Gastrocnemius medialis (tissue), 4 donors: ENCODE measurements around the gene S100A8.

Experiments used
- POLR2A ChIP-seq, 2 donors: fragments of 450-650 bp; IDR thresholded peaks; one replicate each; pipeline ENCODE4 v1.6.1; 2017; ENCODE audit warnings: antibody characterized with exemption in 2 of 2, mild to moderate bottlenecking in 2 of 2, moderate library complexity in 2 of 2
- TF ChIP-seq, protein P1 (sequence below), 5 experiments: fragments of 450-650 bp in 3 of 5; fragments of 200-600 bp in 2 of 5; sonication (generic) in 2 of 5; IDR thresholded peaks in 4 of 5; conservative IDR thresholded peaks in 1 of 5; 1 replicate in 4 of 5; 2 replicates in 1 of 5; pipeline ENCODE4 v1.5.1; 2016 to 2019; ENCODE audit warnings: antibody characterized with exemption in 5 of 5, mild to moderate bottlenecking in 3 of 5, moderate library complexity in 3 of 5

DNA sequence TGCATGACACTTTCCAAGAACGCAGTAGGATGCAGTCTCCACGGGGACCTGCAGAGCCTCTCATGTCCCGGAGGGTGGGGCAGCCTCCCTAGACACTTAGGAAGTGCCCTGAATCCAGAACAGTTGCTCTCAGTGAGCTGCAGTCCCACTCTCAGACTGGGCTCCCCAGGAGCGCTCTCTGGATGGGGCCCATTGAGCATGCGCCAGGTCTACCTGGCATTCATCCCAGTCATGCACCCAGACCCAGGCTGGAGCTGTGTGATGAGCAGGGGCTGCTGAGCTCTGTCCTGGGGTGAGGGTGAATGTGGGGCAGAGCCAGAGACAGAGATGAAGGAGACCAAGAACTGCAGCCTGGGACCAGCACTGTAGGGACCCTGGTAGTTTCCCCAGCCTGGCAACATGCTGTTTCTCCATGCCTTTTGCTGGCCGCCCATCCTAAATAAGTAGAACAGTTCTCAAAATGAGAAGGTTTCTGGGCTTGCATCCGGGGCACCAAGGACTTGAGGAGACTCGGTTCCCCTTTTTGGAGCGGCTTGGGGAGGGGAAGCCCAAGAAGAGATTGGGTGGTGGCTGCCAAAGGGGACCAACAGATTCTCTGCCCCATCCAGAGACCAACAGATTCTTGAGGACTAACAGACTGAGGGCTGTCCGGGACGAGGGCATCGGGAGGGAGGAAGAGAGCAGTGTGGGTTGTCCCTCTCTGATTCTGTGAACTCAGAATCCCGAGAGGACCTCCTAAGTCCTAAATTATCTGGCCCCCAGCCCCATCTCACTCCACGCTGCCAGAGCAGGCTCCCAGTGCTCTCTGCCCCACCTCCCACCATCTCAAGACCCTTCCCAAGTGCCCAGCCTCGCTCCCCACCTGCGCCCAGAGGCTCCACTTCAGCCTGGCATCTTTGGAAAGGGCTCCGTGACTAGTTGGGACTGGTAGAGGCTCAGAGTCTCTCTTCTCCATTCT lies 41.2 kb downstream of the S100A8 start:
- TF ChIP-seq, protein P1, sequence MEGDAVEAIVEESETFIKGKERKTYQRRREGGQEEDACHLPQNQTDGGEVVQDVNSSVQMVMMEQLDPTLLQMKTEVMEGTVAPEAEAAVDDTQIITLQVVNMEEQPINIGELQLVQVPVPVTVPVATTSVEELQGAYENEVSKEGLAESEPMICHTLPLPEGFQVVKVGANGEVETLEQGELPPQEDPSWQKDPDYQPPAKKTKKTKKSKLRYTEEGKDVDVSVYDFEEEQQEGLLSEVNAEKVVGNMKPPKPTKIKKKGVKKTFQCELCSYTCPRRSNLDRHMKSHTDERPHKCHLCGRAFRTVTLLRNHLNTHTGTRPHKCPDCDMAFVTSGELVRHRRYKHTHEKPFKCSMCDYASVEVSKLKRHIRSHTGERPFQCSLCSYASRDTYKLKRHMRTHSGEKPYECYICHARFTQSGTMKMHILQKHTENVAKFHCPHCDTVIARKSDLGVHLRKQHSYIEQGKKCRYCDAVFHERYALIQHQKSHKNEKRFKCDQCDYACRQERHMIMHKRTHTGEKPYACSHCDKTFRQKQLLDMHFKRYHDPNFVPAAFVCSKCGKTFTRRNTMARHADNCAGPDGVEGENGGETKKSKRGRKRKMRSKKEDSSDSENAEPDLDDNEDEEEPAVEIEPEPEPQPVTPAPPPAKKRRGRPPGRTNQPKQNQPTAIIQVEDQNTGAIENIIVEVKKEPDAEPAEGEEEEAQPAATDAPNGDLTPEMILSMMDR (IDR thresholded peaks at IDR 0.05 in 4 of 5, conservative IDR thresholded peaks at IDR 0.05 in 1 of 5) = no peak
- no peak for TF ChIP-seq POLR2A (IDR thresholded peaks at IDR 0.05)
